RWPE2 (cell line): Measurements from ENCODE around the gene NR1D1.

Source experiments
- ATAC-seq: fragments of 200-7000 bp; cut with Tn5 transposase; 3 replicates; pipeline ENCODE4 v1.9.1; 2021; ENCODE audit warnings: low read depth
- DNase-seq: peaks from one replicate; pipeline ENCODE4 v3.0.0-alpha.2; 2020; ENCODE audit warnings: low spot score
- H3K27ac ChIP-seq: fragments of 450-650 bp; 2 replicates; pipeline ENCODE4 v1.5.1; 2017; ENCODE audit warnings: mild to moderate bottlenecking; ENCODE audit not compliant: poor library complexity, severe bottlenecking
- H3K27me3 ChIP-seq: fragments of 250-450 bp; sonication (Bioruptor Pico); 2 replicates; pipeline ENCODE4 v1.5.1; 2021; ENCODE audit warnings: mild to moderate bottlenecking, moderate library complexity; ENCODE audit not compliant: insufficient read depth, poor library complexity, severe bottlenecking
- H3K36me3 ChIP-seq: fragments of 250-450 bp; sonication (Bioruptor Pico); 2 replicates; pipeline ENCODE4 v1.5.1; 2020; ENCODE audit warnings: low read depth, mild to moderate bottlenecking, moderate library complexity
- H3K4me1 ChIP-seq: fragments of 250-450 bp; sonication (Bioruptor Pico); 2 replicates; pipeline ENCODE4 v1.5.1; 2021; ENCODE audit warnings: mild to moderate bottlenecking, moderate library complexity; ENCODE audit not compliant: insufficient read depth, poor library complexity, severe bottlenecking
- H3K4me3 ChIP-seq: fragments of 250-450 bp; sonication (Bioruptor Pico); 2 replicates; pipeline ENCODE4 v1.5.1; 2021; ENCODE audit warnings: mild to moderate bottlenecking, moderate library complexity; ENCODE audit not compliant: severe bottlenecking
- H3K9me3 ChIP-seq: fragments of 250-450 bp; sonication (Bioruptor Pico); 2 replicates; pipeline ENCODE4 v1.5.1; 2021; ENCODE audit warnings: mild to moderate bottlenecking, moderate library complexity; ENCODE audit not compliant: severe bottlenecking
- CTCF ChIP-seq: fragments of 450-650 bp; IDR thresholded peaks from one replicate; pipeline ENCODE4 v1.5.1; 2017; ENCODE audit warnings: mild to moderate bottlenecking, moderate library complexity; ENCODE audit not compliant: poor library complexity, severe bottlenecking

Gene NR1D1

GRCh38 chr17:40097087-40097486 is 3.3 kb downstream of the NR1D1 start:
- no peaks in the 10 kb centered on the region for H3K27me3 ChIP-seq
- peaks cover 20% of the 10 kb centered on the region for H3K4me1 ChIP-seq
- no peaks in the 10 kb centered on the region for H3K9me3 ChIP-seq
- DNase-seq: no peak
- peaks cover 62% of the 10 kb centered on the region for H3K36me3 ChIP-seq
- ATAC-seq: no peak
- H3K27ac ChIP-seq: peak overlapping the region; percentile 89
- no peak overlapping the region for H3K4me3 ChIP-seq
- TF ChIP-seq CTCF: no peak

- H3K4me3 ChIP-seq: no peak overlapping the region
Measured at GRCh38 chr17:40095944-40096791, 4.2 kb downstream of the NR1D1 start.

GRCh38 chr17:40095351-40095943 is 4.9 kb downstream of the NR1D1 start:
- H3K4me1 ChIP-seq: peaks cover 11% of the 10 kb centered on the region
- H3K4me3 ChIP-seq: no peak overlapping the region

More at GRCh38 chr17:40095944-40096791, 4.2 kb downstream of the NR1D1 start:
- H3K36me3 ChIP-seq: peaks cover 62% of the 10 kb centered on the region
- no peak overlapping the region for H3K27ac ChIP-seq
- H3K27me3 ChIP-seq: no peaks in the 10 kb centered on the region
- peaks cover 14% of the 10 kb centered on the region for H3K4me1 ChIP-seq
- TF ChIP-seq CTCF: no peak
- no peaks in the 10 kb centered on the region for H3K9me3 ChIP-seq
- no peak for ATAC-seq
- DNase-seq: no peak

GRCh38 chr17:40094874-40095273 is 5.5 kb downstream of the NR1D1 start:
- Histone ChIP-seq H3K9me3 (no peaks in the 10 kb centered on the region), H3K4me1 (peaks cover 11% of the 10 kb centered on the region), H3K4me3 (no peak overlapping the region), H3K36me3 (peaks cover 62% of the 10 kb centered on the region), H3K27ac (no peak overlapping the region), H3K27me3 (no peaks in the 10 kb centered on the region)
- no peak for DNase-seq
- no peak for TF ChIP-seq CTCF
- ATAC-seq: no peak

More at GRCh38 chr17:40095351-40095943, 4.9 kb downstream of the NR1D1 start:
- H3K36me3 ChIP-seq: peaks cover 62% of the 10 kb centered on the region
- H3K9me3 ChIP-seq: no peaks in the 10 kb centered on the region
- H3K27ac ChIP-seq: no peak overlapping the region
- no peak for TF ChIP-seq CTCF
- H3K27me3 ChIP-seq: no peaks in the 10 kb centered on the region
- ATAC-seq (no peak), DNase-seq (no peak)
